GM12878 (cell line): Measurements from ENCODE around the gene SETD1A. TPM values are rescaled to one million over a fixed set of nuclear protein-coding genes. Genes with fewer than 3 reads are reported as not detected.

Source experiments
- ATF7 ChIP-seq: fragments of 450-650 bp; IDR thresholded peaks from 2 replicates; pipeline ENCODE4 v1.6.1; 2016; ENCODE audit warnings: low read depth, mild to moderate bottlenecking
- BACH1 ChIP-seq: fragments of 450-650 bp; IDR thresholded peaks from 2 replicates; pipeline ENCODE4 v1.6.1; 2017; ENCODE audit warnings: mild to moderate bottlenecking, borderline replicate concordance
- BMI1 ChIP-seq: fragments of 450-650 bp; IDR thresholded peaks from 2 replicates; pipeline ENCODE4 v1.6.1; 2016; ENCODE audit warnings: mild to moderate bottlenecking, moderate library complexity, borderline replicate concordance
- CREB1 ChIP-seq: IDR thresholded peaks from 2 replicates; pipeline ENCODE4 v1.6.1; 2012; ENCODE audit warnings: low read depth, mild to moderate bottlenecking, inconsistent platforms
- DPF2 ChIP-seq: fragments of 450-650 bp; IDR thresholded peaks from 2 replicates; pipeline ENCODE4 v1.6.1; 2017; ENCODE audit warnings: mild to moderate bottlenecking
- EP300 ChIP-seq, 2 experiments: fragments of 150-350 bp in 1 of 2; IDR thresholded peaks; 2 replicates each; pipeline ENCODE4 v1.6.1; 2011 to 2012; ENCODE audit warnings: low read depth in 2 of 2, low read length in 2 of 2, borderline replicate concordance in 1 of 2, improper control_type of control experiment in 1 of 2, inconsistent platforms in 1 of 2; ENCODE audit not compliant: control insufficient read depth in 1 of 2
- MTA2 ChIP-seq: fragments of 450-650 bp; IDR thresholded peaks from 2 replicates; pipeline ENCODE4 v1.6.1; 2016; ENCODE audit warnings: low read depth, mild to moderate bottlenecking, moderate library complexity
- MYB ChIP-seq: fragments of 150-350 bp; IDR thresholded peaks from 2 replicates; pipeline ENCODE4 v1.6.1; 2014; ENCODE audit warnings: mild to moderate bottlenecking, low read depth, low read length, borderline replicate concordance
- MYC ChIP-seq: IDR thresholded peaks from 2 replicates; pipeline ENCODE4 v1.6.1; 2011; ENCODE audit warnings: mild to moderate bottlenecking, low read length, moderate library complexity, inconsistent platforms; ENCODE audit not compliant: insufficient read depth, insufficient replicate concordance, insufficient read length, severe bottlenecking
- POLR2A ChIP-seq: IDR thresholded peaks from 2 replicates; pipeline ENCODE4 v1.6.1; 2011; ENCODE audit warnings: low read depth, mild to moderate bottlenecking, low read length
- SIN3A ChIP-seq: IDR thresholded peaks from 2 replicates; pipeline ENCODE4 v1.6.1; 2012; ENCODE audit warnings: low read depth, low read length, improper control_type of control experiment
- SMARCA5 ChIP-seq: fragments of 450-650 bp; IDR thresholded peaks from 2 replicates; pipeline ENCODE4 v1.6.1; 2017; ENCODE audit warnings: mild to moderate bottlenecking
- SREBF2 ChIP-seq: IDR thresholded peaks from 2 replicates; pipeline ENCODE4 v1.6.1; 2012; ENCODE audit warnings: mild to moderate bottlenecking, low read length
- SUPT20H ChIP-seq: IDR thresholded peaks from 2 replicates; pipeline ENCODE4 v1.6.1; 2011; ENCODE audit warnings: low read depth, mild to moderate bottlenecking, low read length, moderate library complexity, borderline replicate concordance; ENCODE audit not compliant: control insufficient read depth
- TBL1XR1 ChIP-seq: IDR thresholded peaks from 2 replicates; pipeline ENCODE4 v1.6.1; 2012; ENCODE audit warnings: low read depth, low read length, improper control_type of control experiment
- TCF12 ChIP-seq: IDR thresholded peaks from 2 replicates; pipeline ENCODE4 v1.6.1; 2011; ENCODE audit warnings: low read depth, mild to moderate bottlenecking, low read length
- ZNF274 ChIP-seq: IDR thresholded peaks from one replicate; pipeline ENCODE4 v1.8.0; 2011; ENCODE audit not compliant: insufficient read length, insufficient read depth
- polyA plus RNA-seq, 11 experiments: library from polyadenylated mRNA; depleted of rRNA in 4 of 11; unstranded in 6 of 11; stranded (reverse) in 5 of 11; fragments of >200 nt; fragmentation: Nextera tagmentation in 4 of 11; fragmentation: Illumina TruSeq in 1 of 11; extraction: Ambion mirVana in 4 of 11; extraction: Trizol in 1 of 11; gene quantifications; 1 replicate in 1 of 11; 2 replicates in 10 of 11; pipeline versions ENCODE4 v1.2.1 to v1.2.3, GENCODE V29; 2011 to 2016; ENCODE audit warnings: inconsistent platforms in 2 of 11, missing spikeins in 2 of 11, low read depth in 1 of 11
- total RNA-seq, 4 experiments: library from RNA; depleted of rRNA in 3 of 4; stranded (reverse); fragments of >200 nt in 3 of 4; fragmentation: Illumina TruSeq in 1 of 4; extraction: Trizol in 1 of 4; gene quantifications; 2 replicates each; pipeline versions ENCODE4 v1.2.1 to v1.2.3, GENCODE V29; 2013 to 2021
- TF ChIP-seq, protein P1 (sequence below): fragments of 450-650 bp; IDR thresholded peaks from 2 replicates; pipeline ENCODE4 v1.6.1; 2016; ENCODE audit warnings: mild to moderate bottlenecking
- TF ChIP-seq, protein P2 (sequence below), 3 experiments: IDR thresholded peaks in 2 of 3; conservative IDR thresholded peaks in 1 of 3; 2 replicates each; pipeline ENCODE4 v1.5.1; 2011; ENCODE audit warnings: low read depth in 3 of 3, low read length in 3 of 3, mild to moderate bottlenecking in 3 of 3, control low read depth in 2 of 3, moderate library complexity in 2 of 3, inconsistent platforms in 1 of 3, mixed read lengths in 1 of 3; ENCODE audit not compliant: control insufficient read depth in 2 of 3, insufficient read depth in 1 of 3; ENCODE audit errors: extremely low read depth in 1 of 3
- TF ChIP-seq, protein P3 (sequence below): fragments of 450-650 bp; IDR thresholded peaks from 2 replicates; pipeline ENCODE4 v1.6.1; 2016; ENCODE audit warnings: mild to moderate bottlenecking, moderate library complexity, borderline replicate concordance

Gene SETD1A
- total and polyA plus RNA-seq, 10 of the 15 experiments (the other 5 are each of a cell fraction or from before 2014, with no cell fraction given) = 0.02 to 25.9 (median 4.9) TPM

DNA sequence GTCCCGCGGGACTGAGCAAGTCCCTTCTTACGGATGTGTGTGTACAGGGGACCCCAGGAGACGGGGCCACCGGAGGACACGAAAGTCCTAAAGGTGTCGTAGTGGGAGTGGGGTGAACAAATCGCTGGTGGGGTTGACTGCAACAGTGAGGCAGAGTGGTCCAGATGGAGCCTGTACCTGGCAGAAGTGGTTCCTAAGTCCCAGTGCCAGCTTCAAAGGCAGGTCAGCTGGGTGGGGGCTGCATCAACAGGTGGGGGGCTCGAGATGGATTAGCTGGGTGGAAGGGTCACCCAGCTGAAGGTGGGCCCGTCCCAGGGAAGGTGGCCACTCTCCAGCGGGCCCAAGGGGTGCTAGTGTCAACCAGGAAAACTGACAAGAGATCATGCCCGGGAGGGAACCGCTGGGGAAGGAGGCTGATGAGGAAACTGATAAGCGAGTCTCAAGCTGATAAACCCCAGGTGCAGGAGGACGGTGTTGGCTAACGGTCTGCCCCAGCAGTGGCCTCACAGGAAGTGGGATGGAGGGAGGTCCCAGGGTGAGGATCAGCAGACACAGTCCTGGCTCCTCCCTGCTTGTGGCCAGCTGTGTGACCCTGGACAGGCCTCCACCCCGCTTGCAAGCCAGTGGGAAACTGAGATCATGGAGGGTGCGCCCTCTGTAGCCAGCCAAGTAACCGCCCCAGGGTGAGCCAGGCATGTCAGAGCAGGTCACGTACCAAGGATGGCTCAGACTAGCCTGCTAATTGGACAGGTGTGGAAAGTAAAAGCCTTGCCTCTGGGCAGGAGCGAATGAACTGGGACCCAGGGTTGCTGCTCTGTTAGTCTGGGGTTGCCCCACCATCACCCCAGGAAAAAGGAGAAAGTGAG is 7.7 kb upstream of the SETD1A start (continued):
- TF ChIP-seq ZNF274 = no peak
- TF ChIP-seq CREB1 = 0 out of 2 replicates have a peak, but pooled peaks have one; percentile 14
- TF ChIP-seq MTA2 = peak; percentile 49; the same call in 1 of the 2 replicates
- TF ChIP-seq, protein P1, sequence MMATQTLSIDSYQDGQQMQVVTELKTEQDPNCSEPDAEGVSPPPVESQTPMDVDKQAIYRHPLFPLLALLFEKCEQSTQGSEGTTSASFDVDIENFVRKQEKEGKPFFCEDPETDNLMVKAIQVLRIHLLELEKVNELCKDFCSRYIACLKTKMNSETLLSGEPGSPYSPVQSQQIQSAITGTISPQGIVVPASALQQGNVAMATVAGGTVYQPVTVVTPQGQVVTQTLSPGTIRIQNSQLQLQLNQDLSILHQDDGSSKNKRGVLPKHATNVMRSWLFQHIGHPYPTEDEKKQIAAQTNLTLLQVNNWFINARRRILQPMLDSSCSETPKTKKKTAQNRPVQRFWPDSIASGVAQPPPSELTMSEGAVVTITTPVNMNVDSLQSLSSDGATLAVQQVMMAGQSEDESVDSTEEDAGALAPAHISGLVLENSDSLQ = no peak
- TF ChIP-seq EP300 (IDR thresholded peaks at IDR 0.05; ENCODE audit: borderline replicate concordance in 1 of 2, control insufficient read depth in 1 of 2, low read depth in 2 of 2, low read length in 2 of 2) = 0 out of 4 replicates have a peak, but pooled peaks of 1 of the 2 experiments have one; percentile 6
- peak; percentile 55; the same call in 1 of the 2 replicates for TF ChIP-seq DPF2
- TF ChIP-seq SUPT20H = no peak
- no peak; the same call in 1 of the 2 replicates for TF ChIP-seq MYB
- 0 out of 2 replicates have a peak, but pooled peaks have one; percentile 62 for TF ChIP-seq SMARCA5
- 0 out of 2 replicates have a peak, but pooled peaks have one; percentile 23 for TF ChIP-seq SIN3A
- no peak for TF ChIP-seq TBL1XR1
- peak; percentile 83 for TF ChIP-seq POLR2A
- no peak; the same call in 1 of the 2 replicates for TF ChIP-seq BACH1
- TF ChIP-seq MYC = no peak
- 0 out of 2 replicates have a peak, but pooled peaks have one; percentile 50 for TF ChIP-seq TCF12
- TF ChIP-seq, protein P2, sequence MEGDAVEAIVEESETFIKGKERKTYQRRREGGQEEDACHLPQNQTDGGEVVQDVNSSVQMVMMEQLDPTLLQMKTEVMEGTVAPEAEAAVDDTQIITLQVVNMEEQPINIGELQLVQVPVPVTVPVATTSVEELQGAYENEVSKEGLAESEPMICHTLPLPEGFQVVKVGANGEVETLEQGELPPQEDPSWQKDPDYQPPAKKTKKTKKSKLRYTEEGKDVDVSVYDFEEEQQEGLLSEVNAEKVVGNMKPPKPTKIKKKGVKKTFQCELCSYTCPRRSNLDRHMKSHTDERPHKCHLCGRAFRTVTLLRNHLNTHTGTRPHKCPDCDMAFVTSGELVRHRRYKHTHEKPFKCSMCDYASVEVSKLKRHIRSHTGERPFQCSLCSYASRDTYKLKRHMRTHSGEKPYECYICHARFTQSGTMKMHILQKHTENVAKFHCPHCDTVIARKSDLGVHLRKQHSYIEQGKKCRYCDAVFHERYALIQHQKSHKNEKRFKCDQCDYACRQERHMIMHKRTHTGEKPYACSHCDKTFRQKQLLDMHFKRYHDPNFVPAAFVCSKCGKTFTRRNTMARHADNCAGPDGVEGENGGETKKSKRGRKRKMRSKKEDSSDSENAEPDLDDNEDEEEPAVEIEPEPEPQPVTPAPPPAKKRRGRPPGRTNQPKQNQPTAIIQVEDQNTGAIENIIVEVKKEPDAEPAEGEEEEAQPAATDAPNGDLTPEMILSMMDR (IDR thresholded peaks at IDR 0.05 in 2 of 3, conservative IDR thresholded peaks at IDR 0.05 in 1 of 3; ENCODE audit: control insufficient read depth in 2 of 3, extremely low read depth in 1 of 3, insufficient read depth in 1 of 3, low read depth in 3 of 3, low read length in 3 of 3) = peak; percentile 15 to 27 (median 27); a peak in 3 of 6 replicates
- TF ChIP-seq BMI1 = 0 out of 2 replicates have a peak, but pooled peaks have one; percentile 22
- TF ChIP-seq, protein P3, sequence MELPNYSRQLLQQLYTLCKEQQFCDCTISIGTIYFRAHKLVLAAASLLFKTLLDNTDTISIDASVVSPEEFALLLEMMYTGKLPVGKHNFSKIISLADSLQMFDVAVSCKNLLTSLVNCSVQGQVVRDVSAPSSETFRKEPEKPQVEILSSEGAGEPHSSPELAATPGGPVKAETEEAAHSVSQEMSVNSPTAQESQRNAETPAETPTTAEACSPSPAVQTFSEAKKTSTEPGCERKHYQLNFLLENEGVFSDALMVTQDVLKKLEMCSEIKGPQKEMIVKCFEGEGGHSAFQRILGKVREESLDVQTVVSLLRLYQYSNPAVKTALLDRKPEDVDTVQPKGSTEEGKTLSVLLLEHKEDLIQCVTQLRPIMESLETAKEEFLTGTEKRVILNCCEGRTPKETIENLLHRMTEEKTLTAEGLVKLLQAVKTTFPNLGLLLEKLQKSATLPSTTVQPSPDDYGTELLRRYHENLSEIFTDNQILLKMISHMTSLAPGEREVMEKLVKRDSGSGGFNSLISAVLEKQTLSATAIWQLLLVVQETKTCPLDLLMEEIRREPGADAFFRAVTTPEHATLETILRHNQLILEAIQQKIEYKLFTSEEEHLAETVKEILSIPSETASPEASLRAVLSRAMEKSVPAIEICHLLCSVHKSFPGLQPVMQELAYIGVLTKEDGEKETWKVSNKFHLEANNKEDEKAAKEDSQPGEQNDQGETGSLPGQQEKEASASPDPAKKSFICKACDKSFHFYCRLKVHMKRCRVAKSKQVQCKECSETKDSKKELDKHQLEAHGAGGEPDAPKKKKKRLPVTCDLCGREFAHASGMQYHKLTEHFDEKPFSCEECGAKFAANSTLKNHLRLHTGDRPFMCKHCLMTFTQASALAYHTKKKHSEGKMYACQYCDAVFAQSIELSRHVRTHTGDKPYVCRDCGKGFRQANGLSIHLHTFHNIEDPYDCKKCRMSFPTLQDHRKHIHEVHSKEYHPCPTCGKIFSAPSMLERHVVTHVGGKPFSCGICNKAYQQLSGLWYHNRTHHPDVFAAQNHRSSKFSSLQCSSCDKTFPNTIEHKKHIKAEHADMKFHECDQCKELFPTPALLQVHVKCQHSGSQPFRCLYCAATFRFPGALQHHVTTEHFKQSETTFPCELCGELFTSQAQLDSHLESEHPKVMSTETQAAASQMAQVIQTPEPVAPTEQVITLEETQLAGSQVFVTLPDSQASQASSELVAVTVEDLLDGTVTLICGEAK = peak; percentile 42; the same call in 1 of the 2 replicates
- TF ChIP-seq SREBF2 = no peak
- peak; percentile 46; the same call in 1 of the 2 replicates for TF ChIP-seq ATF7
